Hematopoietic multipotent progenitor cell (in vitro differentiated cells): Measurements from ENCODE around the gene PPP2R2B. TPM values are rescaled to one million over a fixed set of nuclear protein-coding genes. Genes with fewer than 3 reads are reported as not detected.

ENCODE experiments used
- DNase-seq, 3 donors: peaks; one replicate each; pipeline ENCODE4 v3.0.0-alpha.2; 2011 to 2015; ENCODE audit warnings: low read depth in 2 of 3, low spot score in 2 of 3
- total RNA-seq: library from RNA; depleted of rRNA; stranded (reverse); fragments of >200 nt; gene quantifications from one replicate; pipeline ENCODE4 v1.2.3, GENCODE V29; 2012

Gene PPP2R2B
- total RNA-seq, 1 donor = 1.6 TPM

DNA sequence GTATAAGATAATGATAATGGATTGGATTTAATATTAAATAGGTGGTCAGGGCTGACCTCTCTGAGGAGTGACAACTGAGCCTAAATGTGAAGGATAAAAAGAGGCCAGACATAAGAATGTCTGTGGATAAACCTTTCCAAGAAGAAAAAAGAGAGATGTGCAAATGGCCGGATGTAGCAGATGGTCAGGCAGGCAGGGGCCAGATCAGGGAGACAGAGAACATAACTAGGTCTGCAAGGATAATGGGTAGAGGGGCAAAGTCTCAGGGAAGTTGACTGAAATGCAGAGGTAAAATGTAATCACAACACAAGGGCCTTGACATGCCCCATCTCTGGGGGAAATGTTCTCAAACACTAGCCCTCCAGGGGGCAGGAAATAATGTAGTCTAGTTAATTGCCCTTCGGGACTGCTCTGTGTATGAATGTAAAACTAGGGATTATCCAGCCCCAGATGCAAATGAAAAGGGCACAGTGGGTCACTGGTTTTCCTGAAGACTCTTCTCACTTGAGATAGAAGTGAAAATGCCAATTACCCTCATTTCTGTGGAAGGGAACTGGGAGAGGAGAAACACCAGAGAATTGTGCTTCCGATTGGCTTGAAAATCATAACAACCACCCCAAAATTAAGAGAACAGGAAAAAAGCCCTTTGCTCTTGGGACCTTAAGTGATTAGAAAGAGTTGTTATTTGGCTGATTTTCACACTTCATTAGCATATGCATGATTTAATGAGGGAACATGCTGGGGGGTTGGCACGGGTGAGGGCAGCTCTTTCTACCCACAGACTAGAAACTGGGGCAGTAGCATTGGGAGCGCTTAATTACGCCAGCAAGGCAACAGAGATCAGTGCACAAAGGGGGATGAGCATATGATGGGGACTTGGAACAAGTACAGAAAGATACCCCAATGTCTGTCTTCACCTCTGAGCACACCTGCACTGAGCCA lies 88.6 kb downstream of the PPP2R2B start:
- DNase-seq = no peak

GRCh38 chr5:146788898-146789297 lies 89.7 kb downstream of the PPP2R2B start:
- no peak for DNase-seq

DNA sequence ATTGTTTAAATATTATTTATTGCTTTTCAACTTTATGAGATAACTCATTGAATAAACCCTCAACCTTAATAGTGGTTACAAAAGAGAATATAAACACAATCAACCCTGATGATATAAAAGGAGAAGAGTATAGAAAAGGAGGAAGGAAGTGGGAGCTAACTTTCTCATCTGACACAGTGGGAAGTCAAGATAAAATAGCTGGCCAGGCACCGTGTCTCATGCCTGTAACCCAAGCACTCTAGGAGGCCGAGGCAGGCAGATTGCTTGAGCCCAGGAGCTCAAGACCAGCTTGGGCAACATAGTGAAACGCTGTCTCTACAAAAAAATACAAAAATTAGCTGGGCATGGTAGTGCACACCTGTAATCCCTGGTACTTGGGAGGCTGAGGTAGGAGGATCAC lies 93.5 kb downstream of the PPP2R2B start:
- DNase-seq = peak in 2 of 3 donors; percentile 35 to 68

DNA sequence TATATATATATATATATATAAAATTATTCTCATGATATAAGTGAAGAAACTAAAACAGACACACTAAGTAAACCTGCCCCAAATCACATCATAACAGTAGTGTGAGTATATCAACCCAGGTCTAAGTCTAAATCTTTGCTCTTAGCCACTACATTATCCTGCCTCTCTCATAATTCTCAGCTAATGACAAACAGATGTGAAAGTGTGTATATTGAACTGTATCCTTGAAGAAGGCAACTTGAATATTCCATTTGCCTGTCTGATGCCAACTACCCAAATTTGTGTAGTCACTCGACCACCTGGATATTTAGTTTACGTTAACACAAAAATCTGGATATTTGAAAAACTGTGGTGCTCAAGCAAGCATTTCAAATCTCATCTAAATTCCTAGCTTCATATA lies 97.4 kb downstream of the PPP2R2B start:
- DNase-seq = no peak

DNA sequence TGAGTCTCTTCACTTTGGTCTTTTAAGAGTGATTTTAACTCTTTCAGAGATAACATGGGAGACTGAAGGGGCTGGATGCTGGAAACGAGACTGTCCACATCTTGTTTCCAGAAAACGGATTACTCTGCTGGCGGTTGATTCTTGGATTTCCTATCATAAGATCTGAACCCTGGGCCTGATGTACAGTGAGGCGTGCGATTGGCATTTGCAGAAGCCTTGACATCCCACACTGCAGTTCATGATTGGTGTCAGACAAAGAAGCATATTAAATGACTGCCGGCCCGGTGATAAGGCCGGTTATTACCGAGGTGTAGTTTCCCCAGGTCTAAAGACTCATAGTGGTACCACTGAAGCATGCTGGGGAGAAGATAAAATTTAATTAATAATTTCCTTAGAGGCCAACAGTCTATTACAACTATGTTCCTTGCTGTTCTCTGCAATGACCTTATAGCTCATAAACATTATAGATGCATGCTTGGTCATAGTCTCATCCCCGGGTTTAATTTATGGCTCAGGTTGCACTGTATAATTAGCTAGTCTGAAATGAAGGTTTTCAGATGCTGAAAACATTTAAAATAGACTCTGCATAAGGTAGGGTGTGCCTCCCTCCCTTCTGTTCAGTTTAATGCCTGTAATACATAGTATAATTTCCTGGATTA lies 99.2 kb downstream of the PPP2R2B start:
- DNase-seq = no peak

- no peak for DNase-seq
Observed at GRCh38 chr5:146778795-146779194, 99.8 kb downstream of the PPP2R2B start.

DNA sequence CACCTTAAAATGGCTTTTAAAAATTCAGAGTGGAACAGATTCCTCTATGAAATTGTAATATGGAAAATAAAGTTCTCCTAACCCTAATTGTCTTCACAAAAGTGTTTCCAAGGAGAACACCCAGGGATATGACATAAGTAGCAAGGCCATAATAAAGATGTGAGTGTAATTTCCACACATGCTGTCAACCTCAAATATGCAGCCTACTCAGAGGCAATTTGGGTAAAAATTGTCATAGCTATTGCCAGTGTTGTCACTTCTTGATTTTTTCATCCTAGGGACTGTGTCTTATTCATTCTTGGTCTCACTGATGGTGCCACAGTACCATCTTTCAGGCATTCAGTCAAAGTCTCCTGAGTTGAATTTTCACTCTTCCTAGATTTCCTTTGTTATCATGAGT lies 100.3 kb downstream of the PPP2R2B start:
- no peak for DNase-seq

- no peak for DNase-seq
Observed at GRCh38 chr5:146772881-146773466, 105.6 kb downstream of the PPP2R2B start.

DNA sequence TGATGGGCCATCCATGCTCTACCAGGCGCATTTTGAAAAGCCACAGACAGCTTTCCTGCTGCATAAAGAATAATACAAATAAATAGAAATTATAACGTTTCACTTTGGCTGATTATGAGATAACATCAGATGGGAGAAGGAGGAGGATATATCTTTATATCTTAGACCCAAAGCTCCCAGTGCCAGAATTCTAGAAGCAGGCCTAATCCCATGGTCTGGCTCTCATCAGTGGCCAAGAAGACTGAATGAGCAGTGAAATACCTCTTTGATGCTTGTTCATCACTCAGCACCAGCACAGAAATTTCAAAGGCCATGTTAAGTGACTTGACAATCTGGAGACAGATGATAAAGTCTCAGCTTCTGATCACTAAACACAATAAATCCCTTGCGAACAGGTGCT lies 107.6 kb downstream of the PPP2R2B start:
- DNase-seq = no peak

GRCh38 chr5:146770546-146770945 lies 108.0 kb downstream of the PPP2R2B start:
- no peak for DNase-seq

DNA sequence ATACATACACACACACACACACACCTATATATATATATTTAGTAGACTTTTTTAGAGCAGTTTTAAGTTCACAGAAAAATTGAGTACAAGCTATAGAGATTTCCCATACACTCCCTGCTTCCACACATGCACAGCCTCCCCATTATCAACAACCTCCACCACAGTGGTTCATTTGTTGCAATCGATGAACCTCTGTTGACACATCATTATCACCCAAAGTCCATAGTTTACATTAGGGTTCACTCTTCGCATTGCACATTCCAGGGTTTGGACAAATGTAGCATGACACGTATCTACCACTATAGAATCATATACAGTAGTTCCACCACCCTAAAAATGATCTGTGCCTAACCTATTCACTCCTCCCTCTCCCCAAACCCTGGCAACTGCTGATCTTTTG lies 111.0 kb downstream of the PPP2R2B start:
- DNase-seq = no peak

- DNase-seq = no peak
Observed at GRCh38 chr5:146766013-146766412, 112.5 kb downstream of the PPP2R2B start.

- no peak for DNase-seq
Observed at GRCh38 chr5:146765089-146765832, 113.3 kb downstream of the PPP2R2B start.

DNA sequence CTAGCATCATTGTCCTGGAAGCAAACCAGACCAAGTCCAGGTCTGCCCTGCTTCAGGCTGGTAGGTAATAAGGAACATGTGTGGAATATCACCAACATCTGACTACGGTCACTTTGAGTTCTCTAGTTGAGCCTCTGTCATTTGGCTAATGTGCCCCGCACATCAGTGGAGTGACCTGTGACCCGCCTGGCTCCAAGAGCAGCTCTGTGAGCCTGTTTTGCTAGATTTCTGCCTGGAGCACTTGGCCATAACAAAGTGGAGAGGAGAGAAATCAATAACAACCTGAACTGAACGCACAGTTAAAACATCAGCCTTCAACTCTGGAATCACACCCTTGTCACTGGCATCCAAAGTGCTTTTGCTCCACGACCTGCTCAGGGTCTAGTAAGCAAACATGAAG lies 115.7 kb downstream of the PPP2R2B start:
- DNase-seq = no peak

DNA sequence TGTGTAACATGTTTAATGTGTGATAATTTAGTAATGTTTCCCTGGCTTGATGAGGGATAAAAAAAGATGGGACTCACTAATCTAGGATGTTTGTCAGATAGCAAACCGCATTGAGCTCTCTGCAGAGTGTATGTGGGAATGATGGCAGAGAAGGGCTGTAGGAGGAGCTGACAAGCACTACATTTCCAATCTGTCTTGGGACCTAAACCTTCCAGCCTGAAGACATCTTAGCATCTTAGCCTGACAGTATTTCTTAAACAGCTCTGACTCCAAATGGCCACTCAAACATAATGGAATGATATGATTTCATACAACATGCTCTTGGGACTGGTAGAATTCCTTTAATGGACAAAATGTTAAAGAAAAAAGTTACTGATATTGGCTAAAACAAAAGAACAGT lies 116.7 kb downstream of the PPP2R2B start:
- DNase-seq = no peak

GRCh38 chr5:146758938-146759337 lies 119.6 kb downstream of the PPP2R2B start:
- no peak for DNase-seq

- DNase-seq = no peak
Observed at GRCh38 chr5:146758076-146758475, 120.5 kb downstream of the PPP2R2B start.

- DNase-seq = no peak
Observed at GRCh38 chr5:146756546-146756945, 122.0 kb downstream of the PPP2R2B start.

DNA sequence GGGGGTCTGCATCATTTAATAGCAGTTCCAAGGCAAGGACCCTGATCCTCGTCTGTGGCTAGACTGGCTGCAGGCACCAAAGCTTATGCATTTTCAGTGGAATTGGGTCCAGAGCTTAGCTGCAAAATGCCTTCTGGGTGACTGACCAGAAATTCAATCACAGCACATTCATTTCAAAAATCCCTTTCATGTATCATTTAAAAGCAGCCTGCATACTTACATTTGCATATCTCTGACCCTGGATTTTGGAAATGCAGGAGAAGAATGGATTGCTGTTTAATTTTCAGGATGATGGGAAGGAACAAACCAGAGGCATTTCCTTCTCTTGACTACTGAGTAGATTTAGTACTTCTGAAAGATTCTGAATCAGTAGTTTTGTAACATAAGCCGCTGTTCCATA lies 122.8 kb downstream of the PPP2R2B start:
- DNase-seq = no peak

DNA sequence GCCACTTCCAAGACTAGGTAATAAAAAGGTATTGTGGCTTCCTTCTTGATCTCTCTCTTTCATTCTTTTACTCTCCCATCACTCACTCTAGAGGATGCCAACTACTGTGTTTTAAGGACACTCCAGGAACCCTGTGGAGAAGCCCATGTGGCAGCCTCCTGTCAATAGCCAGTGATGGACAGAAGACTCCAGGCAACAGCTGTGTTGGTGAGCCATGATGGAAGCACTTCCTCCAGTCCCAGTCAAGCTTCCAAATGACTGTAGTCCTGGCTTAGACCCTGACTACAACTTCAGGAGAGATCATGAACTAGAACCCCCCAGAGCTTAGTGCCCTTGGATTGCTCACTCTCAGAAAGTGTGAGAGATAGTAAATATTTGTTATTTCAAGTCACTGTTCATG lies 123.9 kb downstream of the PPP2R2B start:
- DNase-seq = no peak

GRCh38 chr5:146753641-146754040 lies 124.9 kb downstream of the PPP2R2B start:
- DNase-seq = peak in 2 of 3 donors; percentile 8 to 62
